DMS114 treated with DMSO at 0.1 percent for 48 hours (cell line): ENCODE data around the gene ANO8.
"Not testable (repeated sequence)": the region's sequence is repeated elsewhere in the genome, so short reads cannot be mapped to it uniquely, and the experiment has no call there.

ENCODE experiments used
- DNase-seq: peaks from one replicate; lab custom pipeline; 2025; ENCODE audit not compliant: unreplicated experiment; lab: John Stamatoyannopoulos, UW

The ANO8 gene, protein sequence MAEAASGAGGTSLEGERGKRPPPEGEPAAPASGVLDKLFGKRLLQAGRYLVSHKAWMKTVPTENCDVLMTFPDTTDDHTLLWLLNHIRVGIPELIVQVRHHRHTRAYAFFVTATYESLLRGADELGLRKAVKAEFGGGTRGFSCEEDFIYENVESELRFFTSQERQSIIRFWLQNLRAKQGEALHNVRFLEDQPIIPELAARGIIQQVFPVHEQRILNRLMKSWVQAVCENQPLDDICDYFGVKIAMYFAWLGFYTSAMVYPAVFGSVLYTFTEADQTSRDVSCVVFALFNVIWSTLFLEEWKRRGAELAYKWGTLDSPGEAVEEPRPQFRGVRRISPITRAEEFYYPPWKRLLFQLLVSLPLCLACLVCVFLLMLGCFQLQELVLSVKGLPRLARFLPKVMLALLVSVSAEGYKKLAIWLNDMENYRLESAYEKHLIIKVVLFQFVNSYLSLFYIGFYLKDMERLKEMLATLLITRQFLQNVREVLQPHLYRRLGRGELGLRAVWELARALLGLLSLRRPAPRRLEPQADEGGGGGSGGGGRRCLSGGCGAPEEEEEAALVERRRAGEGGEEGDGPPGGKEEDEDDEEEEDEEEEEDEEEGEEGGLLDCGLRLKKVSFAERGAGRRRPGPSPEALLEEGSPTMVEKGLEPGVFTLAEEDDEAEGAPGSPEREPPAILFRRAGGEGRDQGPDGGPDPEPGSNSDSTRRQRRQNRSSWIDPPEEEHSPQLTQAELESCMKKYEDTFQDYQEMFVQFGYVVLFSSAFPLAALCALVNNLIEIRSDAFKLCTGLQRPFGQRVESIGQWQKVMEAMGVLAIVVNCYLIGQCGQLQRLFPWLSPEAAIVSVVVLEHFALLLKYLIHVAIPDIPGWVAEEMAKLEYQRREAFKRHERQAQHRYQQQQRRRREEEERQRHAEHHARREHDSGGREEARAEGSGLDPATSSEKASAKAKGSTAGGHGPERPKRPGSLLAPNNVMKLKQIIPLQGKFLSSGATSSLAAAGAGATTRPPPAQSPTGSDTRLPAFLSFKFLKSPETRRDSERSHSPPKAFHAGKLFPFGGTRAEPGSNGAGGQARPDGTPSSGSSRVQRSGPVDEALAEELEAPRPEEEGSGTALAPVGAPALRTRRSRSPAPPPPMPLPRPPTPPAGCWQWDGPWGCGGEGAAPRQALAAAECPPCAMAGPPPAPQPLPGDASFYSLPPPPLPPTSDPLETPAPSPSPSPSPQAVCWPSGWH

DNA sequence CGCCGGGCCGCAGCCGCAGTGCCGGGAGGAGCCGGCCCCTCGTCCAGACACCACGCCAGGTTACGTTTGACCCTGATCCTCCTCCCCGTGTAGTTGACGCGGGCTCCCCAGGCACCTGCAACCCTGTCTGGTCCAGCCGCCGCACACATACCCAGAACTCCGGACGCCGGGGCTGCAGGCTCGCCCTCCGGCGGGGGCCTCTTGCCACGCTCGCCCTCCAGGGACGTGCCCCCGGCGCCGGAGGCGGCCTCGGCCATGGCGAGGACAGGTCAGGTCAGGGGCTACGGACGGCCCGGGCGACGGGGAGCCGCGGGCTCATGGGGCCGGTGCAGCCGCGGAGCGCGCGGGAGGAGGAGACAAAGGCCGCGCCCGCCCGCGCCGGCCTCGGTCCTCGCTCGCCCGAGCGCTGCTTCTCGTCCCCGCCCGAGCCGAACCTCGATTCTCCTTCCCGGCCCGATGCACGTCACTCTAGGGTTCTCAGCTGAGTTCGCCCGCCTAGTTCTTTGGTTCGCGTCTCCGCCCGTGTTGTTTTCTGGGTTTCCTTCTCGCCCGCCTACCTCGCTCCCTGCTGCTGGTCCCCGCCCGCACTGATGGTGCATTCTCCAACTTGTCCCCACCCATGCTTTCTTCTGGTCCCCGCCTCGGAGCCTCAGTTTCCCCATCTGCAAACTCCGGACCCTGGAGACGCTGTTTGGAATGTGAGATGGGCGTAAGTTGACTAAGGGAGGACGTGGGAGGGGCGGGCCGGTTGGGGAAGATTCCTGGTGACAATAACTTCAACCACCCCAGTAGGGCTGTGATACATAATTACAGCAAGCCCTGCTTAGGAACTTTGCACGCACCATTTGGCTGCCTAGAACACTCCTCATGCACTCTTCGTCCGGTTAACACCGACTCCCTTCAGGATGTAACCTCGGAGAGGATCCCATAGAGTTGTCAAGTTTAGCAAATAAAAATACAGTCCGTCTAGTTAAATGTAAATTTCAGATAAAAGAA lies at the start of gene ANO8:
ANO8 (minus strand) TSS at position 442 of the 996 bp plus-strand sequence; CDS start at position 257, 185 bp downstream.
- peak; percentile 97 for DNase-seq

DNA sequence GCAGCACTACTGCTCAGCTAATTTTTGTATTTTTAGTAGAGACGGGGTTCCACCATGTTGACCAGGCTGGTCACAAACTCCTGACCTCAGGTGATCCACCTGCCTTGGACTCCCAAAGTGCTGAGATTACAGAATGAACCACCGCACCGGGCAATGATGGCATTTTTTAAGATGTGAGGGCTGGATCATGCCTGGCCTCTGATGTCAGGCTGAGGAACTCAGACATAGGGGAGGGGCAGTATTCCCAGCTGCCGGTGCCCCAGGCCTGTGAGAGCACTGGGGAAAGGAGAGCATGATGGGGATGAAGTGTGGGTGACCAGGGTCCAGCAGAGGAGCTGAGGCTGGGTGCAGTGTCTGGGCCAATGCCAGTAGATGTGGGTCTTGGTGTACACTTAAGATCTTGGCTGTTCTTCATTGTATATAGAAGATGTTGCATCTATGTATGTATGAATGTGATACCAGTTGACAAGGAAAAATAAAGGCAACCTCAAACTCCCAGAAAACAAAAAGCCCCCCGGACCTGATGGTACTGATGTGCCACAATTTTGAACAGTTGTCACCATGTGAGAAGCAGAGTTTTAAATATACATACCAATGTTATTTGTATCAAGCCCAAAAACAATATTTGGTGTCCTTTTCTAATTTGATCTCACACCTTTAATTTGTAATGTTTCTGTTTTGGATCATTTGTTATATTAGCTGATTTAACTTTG lies 45.9 kb upstream of the ANO8 start:
- DNase-seq = no peak

- DNase-seq = no peak
Measured at GRCh38 chr19:17379221-17379631, 44.6 kb upstream of the ANO8 start.

- DNase-seq = no peak
Measured at GRCh38 chr19:17378271-17378670, 43.6 kb upstream of the ANO8 start.

DNA sequence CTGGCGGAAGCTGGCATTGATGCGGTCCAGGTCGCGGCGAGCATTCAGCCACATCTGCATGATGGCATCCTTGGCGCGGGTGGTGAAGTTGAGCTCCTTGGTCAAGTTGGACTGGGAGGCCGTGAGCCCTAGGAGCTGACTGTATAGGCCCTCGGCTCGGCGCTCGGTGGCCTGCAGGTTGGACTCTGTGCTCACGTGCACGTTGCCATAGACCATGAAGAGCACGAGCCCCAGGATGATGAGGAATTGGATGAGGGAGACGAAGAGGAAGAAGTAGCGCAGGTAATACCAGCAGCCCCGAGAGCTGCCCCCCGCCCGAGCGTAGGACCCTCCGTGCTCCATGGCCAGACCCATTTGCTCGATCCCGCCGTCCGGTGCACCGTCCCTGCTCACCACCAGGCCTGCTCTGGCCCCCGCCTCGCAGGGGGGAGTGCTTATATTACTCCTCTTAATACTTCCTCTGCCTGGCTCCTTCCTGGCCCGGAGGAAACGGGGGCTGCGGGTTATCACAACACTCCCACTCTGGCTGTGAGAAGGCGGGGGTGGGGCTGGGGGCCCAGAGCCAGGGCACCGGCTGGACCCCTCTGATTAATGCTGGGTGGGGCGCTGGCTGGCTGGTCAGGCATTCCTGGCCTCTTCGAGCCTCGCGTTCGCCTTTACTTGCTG lies 42.4 kb upstream of the ANO8 start, which contains the start of gene PLVAP:
PLVAP (minus strand) TSS at position 408 of the 666 bp plus-strand sequence; CDS start at position 354, 54 bp downstream.
- DNase-seq = no peak

DNA sequence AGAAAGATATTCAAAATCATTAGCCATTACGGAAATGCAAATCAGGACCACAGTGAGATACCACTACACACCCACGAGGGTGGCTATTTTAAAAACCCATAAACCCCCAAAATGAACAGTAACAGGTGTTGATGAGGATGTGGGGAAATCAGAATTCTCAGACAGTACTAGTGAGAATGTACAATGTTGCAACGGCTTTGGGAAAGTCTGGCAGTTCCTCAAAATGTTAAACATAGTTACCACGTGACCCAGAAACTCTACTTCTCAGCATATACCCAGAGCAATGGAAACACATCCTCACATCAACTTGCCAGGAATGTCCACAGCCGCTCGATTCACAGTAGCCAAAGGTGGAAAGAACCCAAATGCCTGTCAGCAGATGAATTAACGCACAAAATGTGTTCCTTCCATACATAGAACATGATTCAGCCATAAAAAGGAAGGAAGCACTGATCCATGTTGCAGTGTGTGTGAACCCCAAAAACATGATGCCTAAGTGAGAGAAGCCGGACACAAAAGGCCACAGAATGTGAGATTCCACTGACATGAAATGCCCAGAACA lies 35.5 kb upstream of the ANO8 start:
- DNase-seq = no peak

- DNase-seq = no peak
Measured at GRCh38 chr19:17365361-17365760, 30.7 kb upstream of the ANO8 start.

GRCh38 chr19:17363852-17364605 lies 29.4 kb upstream of the ANO8 start:
- not testable (repeated sequence) for DNase-seq

DNA sequence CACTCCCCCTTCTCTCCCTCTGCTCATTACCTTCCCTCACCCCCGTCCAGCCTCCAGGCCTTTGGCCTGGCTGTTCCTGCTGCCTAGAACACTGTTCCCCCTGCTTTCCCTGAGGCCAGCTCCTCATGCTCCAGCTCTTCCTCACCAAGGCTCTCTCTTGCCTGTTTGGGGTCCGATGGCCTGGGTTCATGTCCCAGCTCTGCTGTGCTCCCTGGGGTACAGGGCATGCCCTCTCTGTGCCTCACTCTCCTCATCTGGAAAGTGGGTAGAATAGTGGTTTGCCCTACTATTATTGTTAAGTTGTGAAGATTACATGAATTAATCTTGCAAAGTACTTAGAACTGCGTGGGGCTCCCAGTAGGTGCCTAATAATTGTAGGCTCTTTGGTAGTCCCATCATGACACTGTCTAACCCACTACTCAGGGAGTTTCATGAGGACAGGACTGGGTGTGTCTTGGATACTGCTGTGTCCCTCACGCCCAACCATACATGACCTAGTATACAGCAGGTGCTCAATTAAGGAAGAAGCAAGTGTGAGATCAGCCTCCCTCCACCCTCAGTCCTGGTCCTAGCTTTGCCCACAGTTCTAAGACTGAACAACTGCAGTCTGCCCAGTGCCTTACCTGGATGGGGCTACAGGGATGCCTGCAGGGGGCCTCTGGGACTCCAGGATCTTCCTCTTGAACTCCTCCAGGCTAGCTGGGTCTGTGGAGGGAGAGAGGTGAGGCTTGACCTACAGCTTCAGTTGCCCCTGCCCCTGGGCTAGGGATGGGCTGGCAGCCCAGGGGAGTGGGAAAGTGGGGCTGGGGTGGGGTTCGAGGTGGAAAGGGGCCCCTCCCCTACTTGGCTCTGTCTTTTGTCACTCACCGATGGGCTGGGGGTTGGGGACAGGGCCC lies 25.5 kb upstream of the ANO8 start:
- no peak for DNase-seq

GRCh38 chr19:17358395-17358794 lies 23.7 kb upstream of the ANO8 start:
- no peak for DNase-seq

DNA sequence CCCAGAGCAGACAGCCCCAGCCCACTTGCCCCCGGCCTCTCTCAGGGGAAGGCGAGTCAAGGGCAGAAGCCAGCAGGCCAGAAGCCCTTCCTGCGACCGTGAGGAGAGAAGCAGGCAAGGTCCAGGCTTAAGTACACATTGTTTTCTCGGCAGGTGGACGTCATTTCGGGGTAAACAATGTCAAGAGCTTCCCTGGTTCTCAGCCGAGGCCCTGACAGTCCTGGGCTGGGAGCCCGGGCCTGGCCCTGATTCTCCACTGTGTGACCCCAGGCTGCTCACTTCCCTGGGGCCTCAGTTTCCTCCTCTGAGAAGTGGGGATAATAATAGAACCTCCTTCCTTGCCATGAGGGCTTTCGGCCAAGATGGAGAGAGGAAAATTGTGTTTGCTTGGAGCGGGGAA lies 23.1 kb upstream of the ANO8 start:
- no peak for DNase-seq

DNA sequence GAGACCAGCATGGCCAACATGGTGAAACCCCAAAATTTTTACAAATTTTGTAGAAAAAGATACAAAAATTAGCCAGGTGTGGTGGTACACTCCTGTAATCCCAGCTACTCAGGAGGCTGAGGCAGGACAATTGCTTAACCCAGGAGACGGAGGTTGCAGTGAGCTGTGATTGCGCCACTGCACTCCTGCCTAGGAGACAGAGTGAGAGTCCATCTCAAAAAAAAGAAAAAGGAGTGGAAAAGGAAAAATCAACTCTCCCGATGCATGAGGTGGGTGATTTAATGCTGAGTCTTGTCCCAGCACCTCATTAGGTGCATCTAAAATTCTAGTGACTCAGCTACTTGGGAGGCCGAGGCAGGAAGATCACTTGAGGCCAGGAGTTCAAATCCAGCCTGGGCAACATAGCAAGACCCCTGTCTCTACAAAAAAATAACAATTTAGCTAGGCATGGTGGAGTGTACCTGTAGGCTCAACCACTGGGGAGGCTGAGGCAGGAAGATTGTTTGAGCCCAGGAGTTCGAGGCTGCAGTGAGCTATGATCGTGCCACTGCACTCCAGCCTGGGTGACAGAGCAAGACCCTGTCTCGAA lies 22.5 kb upstream of the ANO8 start:
- DNase-seq = no peak

DNA sequence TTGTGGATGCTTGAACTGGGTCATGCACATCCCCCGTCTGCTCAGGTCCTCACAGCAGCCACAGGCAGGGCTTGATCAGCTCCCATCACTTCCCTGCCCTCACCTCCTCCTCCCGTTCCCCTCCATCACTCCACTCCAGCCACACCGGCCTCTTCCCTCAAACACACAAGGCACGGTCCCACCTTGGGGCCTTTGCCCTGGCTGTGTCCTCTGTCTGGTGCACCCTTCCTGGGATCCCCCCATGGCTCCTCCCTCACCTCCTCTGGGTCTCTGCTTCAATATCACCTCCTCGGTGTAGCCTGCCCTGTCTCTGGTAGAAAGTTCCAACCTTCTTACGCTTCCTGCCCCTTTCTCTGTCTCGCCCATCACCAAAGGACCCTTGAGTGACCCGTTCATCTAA lies 18.7 kb upstream of the ANO8 start:
- DNase-seq = no peak

- DNase-seq = no peak
Measured at GRCh38 chr19:17352608-17353280, 18.1 kb upstream of the ANO8 start.

DNA sequence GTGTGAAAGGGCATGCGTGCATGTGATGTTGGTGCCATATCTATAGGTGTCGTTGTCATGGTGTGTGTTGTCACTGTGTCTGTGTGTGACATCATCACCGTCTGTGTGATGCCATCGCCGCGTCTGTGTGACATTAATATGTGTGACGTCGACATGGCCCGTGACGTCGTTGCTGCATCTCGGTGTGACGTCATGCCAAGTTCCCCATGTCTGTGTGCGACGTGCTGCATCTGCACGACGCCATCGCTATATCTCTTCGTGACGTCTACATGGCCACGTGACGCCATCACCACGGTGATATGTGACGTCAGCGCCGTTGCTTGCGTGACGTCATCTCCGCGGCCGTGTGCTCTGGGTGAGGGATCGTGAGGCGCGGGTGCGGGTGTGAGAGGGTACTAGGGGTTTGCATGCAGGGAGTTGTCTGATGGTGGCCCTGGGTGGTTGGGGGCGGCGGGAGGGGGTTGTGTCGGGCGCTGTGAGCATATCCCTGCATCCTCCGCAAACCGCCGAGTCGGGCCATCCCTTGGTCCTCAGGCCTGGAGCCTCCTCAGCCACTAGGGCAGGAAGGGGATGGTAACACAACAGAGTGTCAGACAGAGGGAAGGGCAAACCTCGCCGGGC lies 17.3 kb upstream of the ANO8 start:
- no peak for DNase-seq
